Activated T-cell treated with anti-CD3 and anti-CD28 coated beads, Interleukin-2, amount 50 U/mL, for 72 hours (primary cell): ENCODE results near the gene HEY2. TPM values are rescaled to one million over a fixed set of nuclear protein-coding genes. Genes with fewer than 3 reads are reported as not detected.

Source experiments
- ATAC-seq, 2 donors: fragments of 150-1000 bp; cut with Tn5 transposase; replicated peaks in 1 of 2; 2 replicates each; pipeline ENCODE4 v1.10.0; 2021; ENCODE audit warnings: moderate library complexity in 2 of 2, mild to moderate bottlenecking in 1 of 2
- DNase-seq, 2 donors: peaks; one replicate each; pipeline ENCODE4 v3.0.0; 2021 to 2022; ENCODE audit warnings: mixed read lengths in 1 of 2
- H3K27ac Mint-ChIP-seq: one replicate; pipeline ENCODE4 v1.8.0; 2022; ENCODE audit warnings: mild to moderate bottlenecking, moderate library complexity, mixed read lengths
- H3K27me3 Mint-ChIP-seq: one replicate; pipeline ENCODE4 v1.8.0; 2022; ENCODE audit warnings: low read depth, mixed read lengths
- H3K36me3 Mint-ChIP-seq, 2 donors: one replicate each; pipeline ENCODE4 v1.8.0; 2022; ENCODE audit warnings: mixed read lengths in 2 of 2, mild to moderate bottlenecking in 1 of 2; ENCODE audit not compliant: insufficient read depth in 2 of 2
- H3K4me1 Mint-ChIP-seq: one replicate; pipeline ENCODE4 v1.8.0; 2022; ENCODE audit warnings: low read depth, mixed read lengths
- H3K4me3 Mint-ChIP-seq, 2 donors: one replicate each; pipeline ENCODE4 v1.8.0; 2022; ENCODE audit warnings: mild to moderate bottlenecking in 2 of 2, mixed read lengths in 2 of 2, moderate library complexity in 2 of 2
- H3K9me3 Mint-ChIP-seq, 2 donors: one replicate each; pipeline ENCODE4 v1.8.0; 2022; ENCODE audit warnings: mixed read lengths in 2 of 2
- total RNA-seq, 2 donors: library from RNA; stranded (reverse); gene quantifications; one replicate each; pipeline ENCODE4 v1.2.3, GENCODE V29; 2022

Gene HEY2
- total RNA-seq, 2 donors from 2014 or later, result 0.12 TPM; not detected in 1

GRCh38 chr6:125810445-125810844, 61.0 kb downstream of the HEY2 start:
- H3K27me3 Mint-ChIP-seq, result no peaks in the 10 kb centered on the region
- ATAC-seq (no peak), DNase-seq (no peak)
- H3K4me1 Mint-ChIP-seq, result peaks cover 77% of the 10 kb centered on the region
- H3K27ac Mint-ChIP-seq, result no peak overlapping the region
- no peaks in the 10 kb centered on the region for H3K9me3 Mint-ChIP-seq
- H3K36me3 Mint-ChIP-seq, result peaks cover 7 to 19% of the 10 kb centered on the region in 2 donors
- no peak overlapping the region for H3K4me3 Mint-ChIP-seq

Other genes with a start within 250 kb of the HEY2 start
- gene NCOA7, start 41.3 kb downstream of the HEY2 start, total RNA-seq, result 10 to 100 TPM; 59.6 to 69.1 TPM
- gene HINT3, start 207.1 kb downstream of the HEY2 start, total RNA-seq, result 10 to 100 TPM; 15.2 to 19.3 TPM
- 10 to 100 TPM; 29.1 to 29.9 TPM for gene TRMT11, start 236.9 kb downstream of the HEY2 start, total RNA-seq